Activated naive CD8-positive, alpha-beta T cell treated with anti-CD3 and anti-CD28 coated beads, Interleukin-2, amount 50 U/mL, for 16 hours (primary cell): Measurements from ENCODE around the gene CREB3L2.
"Not testable (repeated sequence)": the region's sequence is repeated elsewhere in the genome, so short reads cannot be mapped to it uniquely, and the experiment has no call there.

Experiments
- DNase-seq: peaks from one replicate; pipeline ENCODE4 v3.0.0-alpha.2; 2020; ENCODE audit warnings: low read depth, low spot score

The CREB3L2 gene

GRCh38 chr7:138001529-138002095 is at the start of gene CREB3L2:
Gene CREB3L2 (minus strand): TSS chr7:138002086. CDS start chr7:138001705, 381 bp downstream.
- DNase-seq = peak; percentile 22

GRCh38 chr7:138049505-138050116 is 47.7 kb upstream of the CREB3L2 start:
- no peak for DNase-seq

GRCh38 chr7:138047907-138048306 is 46.0 kb upstream of the CREB3L2 start:
- DNase-seq = no peak

GRCh38 chr7:138044897-138045296 is 43.0 kb upstream of the CREB3L2 start:
- DNase-seq = no peak

GRCh38 chr7:138040063-138040462 is 38.2 kb upstream of the CREB3L2 start:
- not testable (repeated sequence) for DNase-seq

GRCh38 chr7:138036135-138036534 is 34.2 kb upstream of the CREB3L2 start:
- no peak for DNase-seq

GRCh38 chr7:138033241-138033640 is 31.4 kb upstream of the CREB3L2 start:
- no peak for DNase-seq

GRCh38 chr7:138032770-138033169 is 30.9 kb upstream of the CREB3L2 start:
- no peak for DNase-seq

GRCh38 chr7:138032186-138032585 is 30.3 kb upstream of the CREB3L2 start:
- DNase-seq = no peak

GRCh38 chr7:138030679-138031351 is 28.9 kb upstream of the CREB3L2 start:
- DNase-seq = no peak

GRCh38 chr7:138029941-138030340 is 28.1 kb upstream of the CREB3L2 start:
- DNase-seq = no peak

- DNase-seq = no peak
These were observed 27.2 kb upstream of the CREB3L2 start for GRCh38 chr7:138029126-138029525.

GRCh38 chr7:138027100-138027499 is 25.2 kb upstream of the CREB3L2 start:
- DNase-seq = no peak

- no peak for DNase-seq
These were observed 23.6 kb upstream of the CREB3L2 start for GRCh38 chr7:138025215-138026186.

- DNase-seq = no peak
These were observed 22.9 kb upstream of the CREB3L2 start for GRCh38 chr7:138024765-138025164.

GRCh38 chr7:138024343-138024691 is 22.4 kb upstream of the CREB3L2 start:
- DNase-seq = no peak

- DNase-seq = no peak
These were observed 21.9 kb upstream of the CREB3L2 start for GRCh38 chr7:138023618-138024342.

GRCh38 chr7:138021889-138022288 is 20.0 kb upstream of the CREB3L2 start:
- DNase-seq = no peak

GRCh38 chr7:138017992-138018391 is 16.1 kb upstream of the CREB3L2 start:
- DNase-seq = no peak

- no peak for DNase-seq
These were observed 13.2 kb upstream of the CREB3L2 start for GRCh38 chr7:138015096-138015495.

- no peak for DNase-seq
These were observed 12.8 kb upstream of the CREB3L2 start for GRCh38 chr7:138014686-138015085.
